Measurements from ENCODE around the gene UBE2E2.

Gene UBE2E2

DNA sequence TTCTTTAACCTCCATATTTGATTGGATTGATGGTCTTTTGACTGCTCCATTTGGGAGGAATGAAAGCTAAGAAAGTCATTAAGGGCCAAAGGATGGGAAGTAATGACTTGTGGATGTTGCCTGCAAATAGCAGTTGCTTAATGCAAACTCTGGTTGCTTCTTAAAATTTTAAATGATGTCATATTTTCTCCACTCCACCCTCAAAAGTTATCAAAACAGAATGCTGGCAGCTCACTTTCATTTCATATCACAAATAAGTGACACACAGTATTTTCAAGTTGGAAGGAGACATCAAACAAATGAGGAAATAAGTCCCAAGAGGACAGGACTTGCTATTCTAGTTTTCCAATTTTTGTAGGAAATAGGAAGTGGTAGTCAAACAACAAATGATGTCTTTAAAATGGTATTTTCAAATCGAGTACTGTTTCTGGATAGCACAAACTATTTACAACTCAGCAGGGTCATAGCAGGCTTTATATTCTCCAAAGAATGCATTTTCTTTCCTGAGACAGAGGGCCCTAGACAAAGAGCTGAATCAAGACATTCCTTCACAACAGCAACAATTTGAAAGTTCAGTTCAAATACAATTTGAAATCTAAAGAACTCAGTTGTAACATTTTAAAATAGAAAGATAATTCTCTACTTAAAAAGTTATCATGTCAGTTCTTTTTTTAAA lies 437.5 kb downstream of the UBE2E2 start:
- no peak for DNase-seq
